Activated T-cell treated with anti-CD3 and anti-CD28 coated beads, Interleukin-2, amount 50 U/mL, for 72 hours (primary cell): ENCODE data around the gene POGZ. TPM values are rescaled to one million over a fixed set of nuclear protein-coding genes. Genes with fewer than 3 reads are reported as not detected.

Experiments
- total RNA-seq, 2 donors: library from RNA; stranded (reverse); gene quantifications; one replicate each; pipeline ENCODE4 v1.2.3, GENCODE V29; 2022

POGZ gene
- total RNA-seq, 2 donors from 2014 or later, result 116 to 140 TPM

Other genes with a start within 250 kb of the POGZ start
- 100 to 1,000 TPM; 168 to 205 TPM for gene PSMD4, start 204.8 kb downstream of the POGZ start, total RNA-seq
- gene ZNF687, start 177.2 kb downstream of the POGZ start, total RNA-seq, result 10 to 100 TPM; 39.9 to 40.3 TPM
- gene PI4KB, start 132.1 kb downstream of the POGZ start, total RNA-seq, result 10 to 100 TPM; 64.8 to 71.4 TPM
- gene RFX5, start 112.2 kb downstream of the POGZ start, total RNA-seq, result 10 to 100 TPM; 67.6 to 95.4 TPM
- not detected for gene SELENBP1, start 86.8 kb downstream of the POGZ start, total RNA-seq
- gene PSMB4, start 59.9 kb downstream of the POGZ start, total RNA-seq, result 100 to 1,000 TPM; 297 to 301 TPM
- gene CGN, start 51.9 kb upstream of the POGZ start, total RNA-seq, result 1 to 10 TPM in 1 of 2 donors, under 1 TPM in 1; 0.69 to 1.9 TPM
- gene TUFT1, start 80.8 kb upstream of the POGZ start, total RNA-seq, result 1 to 10 TPM; 4.3 to 4.8 TPM
- 10 to 100 TPM; 30.3 to 34.8 TPM for gene SNX27, start 152.6 kb upstream of the POGZ start, total RNA-seq